Fibroblast of skin of scalp (primary cell): ENCODE results near the gene MS4A18.

ENCODE experiments used
- DNase-seq: peaks from one replicate; pipeline ENCODE4 v3.0.0-alpha.2; 2013

Gene MS4A18

GRCh38 chr11:60788401-60789125, 64.0 kb downstream of the MS4A18 start:
- no peak for DNase-seq

- no peak for DNase-seq
Measured at GRCh38 chr11:60790726-60791125, 66.2 kb downstream of the MS4A18 start.

- no peak for DNase-seq
Measured at GRCh38 chr11:60791153-60791933, 66.8 kb downstream of the MS4A18 start.

- DNase-seq, result no peak
Measured at GRCh38 chr11:60792521-60792920, 68.0 kb downstream of the MS4A18 start.
